Activated CD8-positive, alpha-beta T cell treated with anti-CD3 and anti-CD28 coated beads for 36 hours (primary cell): ENCODE data around the gene TP53I11. TPM values are rescaled to one million over a fixed set of nuclear protein-coding genes. Genes with fewer than 3 reads are reported as not detected.

ENCODE experiments used
- ATAC-seq: fragments of 200-7000 bp; cut with Tn5 transposase; one replicate; pipeline ENCODE4 v1.10.0; 2021; ENCODE audit warnings: mild to moderate bottlenecking, moderate library complexity
- CTCF ChIA-PET: fragments of 350-600 bp; sonication (Branson Sonifier 250); formaldehyde crosslinking; loops from one replicate; lab custom pipeline; 2021; ENCODE audit warnings: antibody characterized with exemption; lab: Charles Lee
- POLR2A ChIA-PET: fragments of 350-600 bp; sonication (Branson Sonifier 250); formaldehyde crosslinking; loops from one replicate; lab custom pipeline; 2021; ENCODE audit warnings: antibody characterized with exemption; lab: Charles Lee
- DNase-seq: peaks from one replicate; pipeline ENCODE4 v3.0.0-alpha.2; 2020
- H3K27ac Mint-ChIP-seq: one replicate; pipeline ENCODE4 v1.8.0; 2021; ENCODE audit warnings: mild to moderate bottlenecking, mixed read lengths
- H3K27me3 Mint-ChIP-seq: one replicate; pipeline ENCODE4 v1.8.0; 2021; ENCODE audit warnings: mixed read lengths
- H3K36me3 Mint-ChIP-seq: one replicate; pipeline ENCODE4 v1.8.0; 2021; ENCODE audit warnings: low read depth, mixed read lengths
- H3K4me1 Mint-ChIP-seq: one replicate; pipeline ENCODE4 v1.8.0; 2021; ENCODE audit warnings: low read depth, mixed read lengths
- H3K4me3 Mint-ChIP-seq: one replicate; pipeline ENCODE4 v1.8.0; 2021; ENCODE audit warnings: mild to moderate bottlenecking, moderate library complexity, mixed read lengths
- H3K9me3 Mint-ChIP-seq: one replicate; pipeline ENCODE4 v1.8.0; 2021; ENCODE audit warnings: mixed read lengths
- intact Hi-C: fragments of 100-400 bp; cut with micrococcal nuclease; formaldehyde crosslinking; loops from one replicate; pipeline ENCODE4 v1.10.0; 2022
- total RNA-seq, 2 experiments: library from RNA; stranded (reverse); gene quantifications; one replicate each; pipeline ENCODE4 v1.2.3, GENCODE V29; 2021
- TF ChIP-seq, protein P1 (sequence below): fragments of 200-600 bp; IDR thresholded peaks from one replicate; pipeline ENCODE4 v1.8.0; 2022; ENCODE audit warnings: antibody characterized with exemption, mild to moderate bottlenecking

TP53I11 gene
- total RNA-seq, 2 experiments from 2014 or later, result 15.2 to 17.5 TPM

DNA sequence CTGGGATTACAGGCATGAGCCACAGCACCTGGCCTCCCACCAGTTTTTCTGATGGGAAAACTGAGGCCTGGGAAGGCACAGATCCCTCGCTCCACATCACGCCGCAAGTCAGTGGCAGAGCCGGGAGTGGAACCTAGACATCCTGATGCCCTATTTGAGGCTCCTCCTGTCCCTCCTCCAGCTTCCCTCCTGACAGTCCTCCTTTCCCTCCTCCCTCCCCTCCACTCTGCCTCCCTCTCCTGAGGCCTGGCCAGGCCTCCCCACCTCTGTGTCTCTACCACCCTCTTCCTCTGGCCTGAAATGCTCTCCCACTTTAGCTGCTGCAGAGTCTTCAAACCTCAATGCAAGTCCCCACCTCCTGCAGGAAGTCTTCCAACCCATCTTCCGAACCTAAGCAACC is 13.3 kb upstream of the TP53I11 start:
- Mint-ChIP-seq H3K27ac (no peak overlapping the region), H3K4me1 (no peaks in the 10 kb centered on the region), H3K27me3 (no peaks in the 10 kb centered on the region), H3K9me3 (no peaks in the 10 kb centered on the region), H3K36me3 (no peaks in the 10 kb centered on the region), H3K4me3 (no peak overlapping the region)
- ChIA-PET POLR2A (no interaction called here), CTCF (interaction anchor here (1.7 to 3.2 kb wide), 4 partner anchors 15 to 139 kb away, joined by 4 to 17 read pairs (median 8); no protein-coding TSS in a partner anchor)
- TF ChIP-seq, protein P1, sequence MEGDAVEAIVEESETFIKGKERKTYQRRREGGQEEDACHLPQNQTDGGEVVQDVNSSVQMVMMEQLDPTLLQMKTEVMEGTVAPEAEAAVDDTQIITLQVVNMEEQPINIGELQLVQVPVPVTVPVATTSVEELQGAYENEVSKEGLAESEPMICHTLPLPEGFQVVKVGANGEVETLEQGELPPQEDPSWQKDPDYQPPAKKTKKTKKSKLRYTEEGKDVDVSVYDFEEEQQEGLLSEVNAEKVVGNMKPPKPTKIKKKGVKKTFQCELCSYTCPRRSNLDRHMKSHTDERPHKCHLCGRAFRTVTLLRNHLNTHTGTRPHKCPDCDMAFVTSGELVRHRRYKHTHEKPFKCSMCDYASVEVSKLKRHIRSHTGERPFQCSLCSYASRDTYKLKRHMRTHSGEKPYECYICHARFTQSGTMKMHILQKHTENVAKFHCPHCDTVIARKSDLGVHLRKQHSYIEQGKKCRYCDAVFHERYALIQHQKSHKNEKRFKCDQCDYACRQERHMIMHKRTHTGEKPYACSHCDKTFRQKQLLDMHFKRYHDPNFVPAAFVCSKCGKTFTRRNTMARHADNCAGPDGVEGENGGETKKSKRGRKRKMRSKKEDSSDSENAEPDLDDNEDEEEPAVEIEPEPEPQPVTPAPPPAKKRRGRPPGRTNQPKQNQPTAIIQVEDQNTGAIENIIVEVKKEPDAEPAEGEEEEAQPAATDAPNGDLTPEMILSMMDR, result no peak
- no peak for ATAC-seq
- DNase-seq, result no peak
- intact Hi-C loops, result no loop called here

DNA sequence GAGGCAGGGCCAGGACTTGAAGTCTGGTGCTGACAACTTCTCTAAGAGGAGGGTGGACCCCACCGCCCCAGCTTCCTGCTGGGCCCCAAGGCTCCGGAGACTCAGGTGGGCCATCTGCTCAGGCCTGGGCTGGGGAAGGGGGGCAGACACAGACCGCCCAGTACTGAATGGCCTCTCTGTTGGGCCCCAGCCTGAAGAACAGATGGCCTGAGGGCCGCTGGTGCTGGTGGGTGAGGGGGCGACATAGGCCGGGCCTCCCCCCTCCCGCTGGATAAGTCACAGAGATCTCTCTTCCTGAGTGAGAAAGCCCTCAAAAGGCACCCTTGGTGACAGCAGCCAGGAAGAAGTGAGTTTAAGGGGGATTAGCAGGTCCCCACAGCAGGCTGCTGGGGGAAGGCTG is 12.5 kb upstream of the TP53I11 start:
- DNase-seq (no peak), ATAC-seq (no peak)
- Mint-ChIP-seq H3K4me3 (no peak overlapping the region), H3K27ac (no peak overlapping the region), H3K9me3 (no peaks in the 10 kb centered on the region), H3K4me1 (no peaks in the 10 kb centered on the region), H3K36me3 (no peaks in the 10 kb centered on the region), H3K27me3 (no peaks in the 10 kb centered on the region)
- ChIA-PET CTCF (interaction anchor here (1.7 to 1.8 kb wide), 2 partner anchors 14 to 36 kb away, joined by 4 to 6 read pairs; no protein-coding TSS in a partner anchor), POLR2A (no interaction called here)
- intact Hi-C loops, result no loop called here
- TF ChIP-seq, protein P1, result no peak

DNA sequence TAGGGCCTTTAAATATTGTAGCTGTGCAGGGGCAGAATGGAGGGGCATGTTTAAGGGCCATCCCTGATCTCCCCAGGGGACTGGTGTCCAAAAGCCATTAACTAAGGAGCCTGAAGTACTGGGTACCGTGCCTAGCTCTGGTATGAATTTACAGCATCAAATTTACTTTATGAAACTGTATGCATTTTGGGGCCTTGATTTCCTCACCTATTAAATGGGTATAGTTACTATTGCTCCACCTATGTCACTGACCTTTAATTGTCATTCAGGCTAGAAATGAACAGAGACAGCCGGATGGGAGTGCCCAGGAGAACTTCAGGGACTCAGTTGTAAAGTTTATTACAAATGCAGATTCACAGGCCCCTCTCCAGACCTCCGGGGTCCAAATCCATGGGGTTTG is 11.8 kb upstream of the TP53I11 start:
- H3K36me3 Mint-ChIP-seq, result no peaks in the 10 kb centered on the region
- H3K9me3 Mint-ChIP-seq, result no peaks in the 10 kb centered on the region
- no peak overlapping the region for H3K27ac Mint-ChIP-seq
- H3K4me3 Mint-ChIP-seq, result no peak overlapping the region
- ChIA-PET CTCF (interaction anchor here (0.6 to 1.8 kb wide), 2 partner anchors 35 to 51 kb away, joined by 3 to 6 read pairs; no protein-coding TSS in a partner anchor), POLR2A (no interaction called here)
- ATAC-seq (no peak), DNase-seq (no peak)
- TF ChIP-seq, protein P1, result no peak
- intact Hi-C loops, result no loop called here
- H3K4me1 Mint-ChIP-seq, result no peaks in the 10 kb centered on the region
- H3K27me3 Mint-ChIP-seq, result no peaks in the 10 kb centered on the region

DNA sequence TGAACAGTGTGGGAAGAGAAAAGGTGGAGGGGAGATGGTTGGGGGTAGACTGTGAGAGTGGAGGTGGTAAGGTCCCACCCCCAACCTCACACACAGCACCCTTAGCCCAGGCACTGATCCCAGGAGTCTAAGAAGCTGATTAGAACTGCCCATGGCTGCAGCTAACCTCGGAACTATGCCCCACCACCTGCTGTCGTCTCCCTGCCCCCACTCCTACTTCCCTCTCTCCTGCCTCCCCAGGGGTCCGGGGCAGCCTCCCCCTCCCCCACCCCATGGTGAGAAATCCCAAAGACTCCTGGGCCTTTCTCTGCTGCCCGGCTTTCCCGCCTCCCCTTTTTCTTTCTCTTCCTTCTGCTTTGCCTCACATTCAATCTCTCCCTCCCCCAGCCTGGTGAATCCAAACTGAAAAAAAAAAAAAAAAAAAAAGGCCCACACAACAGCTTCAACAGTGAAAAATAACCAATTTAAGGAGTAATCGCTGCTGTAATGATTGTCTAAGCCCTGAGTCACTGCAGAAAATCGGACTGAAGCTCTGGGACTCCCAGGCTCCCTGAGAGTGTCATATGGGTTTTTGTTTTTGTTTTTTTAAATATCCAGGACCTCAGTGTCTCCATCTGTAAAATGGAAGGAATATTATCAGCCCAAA is 9.6 kb upstream of the TP53I11 start:
- H3K4me3 Mint-ChIP-seq, result no peak overlapping the region
- ChIA-PET POLR2A (no interaction called here), CTCF (interaction anchor here (1.3 to 2.5 kb wide), 3 partner anchors 10 to 145 kb away, joined by 3 to 17 read pairs (median 4); partner anchors contain the start of gene TP53I11)
- H3K36me3 Mint-ChIP-seq, result no peaks in the 10 kb centered on the region
- TF ChIP-seq, protein P1, result no peak
- intact Hi-C loops, result no loop called here
- peaks cover 3% of the 10 kb centered on the region for H3K4me1 Mint-ChIP-seq
- H3K27ac Mint-ChIP-seq, result no peak overlapping the region
- DNase-seq, result no peak
- no peaks in the 10 kb centered on the region for H3K9me3 Mint-ChIP-seq
- ATAC-seq, result no peak
- H3K27me3 Mint-ChIP-seq, result no peaks in the 10 kb centered on the region

DNA sequence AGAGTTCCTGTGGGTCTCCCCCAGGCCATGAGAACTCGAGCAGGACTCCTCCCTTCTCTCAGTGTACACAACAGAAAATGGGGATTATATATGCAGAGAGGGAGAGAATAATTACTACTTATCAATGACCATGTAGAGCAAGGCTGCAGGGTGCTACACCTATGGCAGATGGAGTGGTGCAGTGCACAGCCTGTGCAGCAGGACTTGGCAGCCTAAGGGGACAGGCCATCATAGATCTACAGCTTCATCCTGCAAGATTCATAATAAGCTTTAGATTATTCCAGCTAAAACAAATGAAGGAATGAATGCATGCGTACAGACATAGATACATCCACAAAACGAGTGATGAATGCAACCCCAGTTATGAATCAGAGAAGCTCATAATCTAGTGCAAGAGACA is 8.4 kb upstream of the TP53I11 start:
- POLR2A ChIA-PET, result interaction anchor here (1.1 kb wide), 1 partner anchor 11 kb away, joined by 3 read pairs; no protein-coding TSS in a partner anchor
- Mint-ChIP-seq H3K27ac (no peak overlapping the region), H3K4me1 (peaks cover 14% of the 10 kb centered on the region)

More for the DNA sequence above, 8.4 kb upstream of the TP53I11 start:
- TF ChIP-seq, protein P1, result no peak
- ATAC-seq (no peak), DNase-seq (no peak)
- intact Hi-C loops, result no loop called here
- no peaks in the 10 kb centered on the region for H3K9me3 Mint-ChIP-seq
- no peak overlapping the region for H3K4me3 Mint-ChIP-seq
- H3K27me3 Mint-ChIP-seq, result no peaks in the 10 kb centered on the region
- H3K36me3 Mint-ChIP-seq, result no peaks in the 10 kb centered on the region
- CTCF ChIA-PET, result interaction anchor here (0.7 to 2.5 kb wide), 9 partner anchors 9 to 151 kb away, joined by 3 to 17 read pairs (median 3); partner anchors contain the start of gene TP53I11
